Skeletal muscle satellite cell (primary cell): ENCODE measurements around the gene HSPA12A.

Experiments
- H3K27me3 ChIP-seq: 2 replicates; pipeline ENCODE4 v1.7.0; 2013; ENCODE audit warnings: low read length; ENCODE audit not compliant: control insufficient read depth, insufficient read depth
- H3K36me3 ChIP-seq: 2 replicates; pipeline ENCODE4 v1.7.0; 2013; ENCODE audit warnings: mild to moderate bottlenecking, control low read depth, low read length; ENCODE audit not compliant: insufficient read depth
- H3K4me1 ChIP-seq: 2 replicates; pipeline ENCODE4 v1.7.0; 2013; ENCODE audit warnings: low read length; ENCODE audit not compliant: control insufficient read depth, insufficient read depth
- H3K4me2 ChIP-seq: 2 replicates; pipeline ENCODE4 v1.7.0; 2013; ENCODE audit warnings: mild to moderate bottlenecking, low read length
- H3K4me3 ChIP-seq: 2 replicates; pipeline ENCODE4 v1.7.0; 2013; ENCODE audit warnings: low read length
- H3K9ac ChIP-seq: 2 replicates; pipeline ENCODE4 v1.7.0; 2013; ENCODE audit warnings: mild to moderate bottlenecking, low read depth, low read length, moderate library complexity
- H3K9me3 ChIP-seq: replicated peaks from 2 replicates; pipeline ENCODE4 v1.7.0; 2013; ENCODE audit warnings: mild to moderate bottlenecking, control low read depth, low read length

The HSPA12A gene

DNA sequence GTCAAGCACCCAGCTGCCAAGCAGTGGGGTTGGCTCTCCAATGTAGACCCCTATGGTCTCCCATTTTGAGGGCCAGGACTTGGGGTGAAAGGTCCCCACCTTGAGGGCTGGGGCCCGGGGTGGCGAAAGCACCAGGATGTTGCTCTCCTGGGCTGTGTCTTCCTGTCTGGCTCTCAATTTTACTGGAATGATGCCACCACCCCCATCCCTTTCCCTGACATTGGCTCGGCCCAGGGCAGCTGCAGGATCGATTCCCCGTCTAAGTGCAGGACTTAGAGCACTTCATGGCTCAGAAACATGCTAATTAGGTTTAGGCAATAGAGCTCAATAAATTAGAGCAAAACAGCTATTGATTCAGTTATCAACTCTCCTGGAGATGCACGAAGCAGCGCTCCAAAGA lies 27.0 kb upstream of the HSPA12A start:
- Histone ChIP-seq H3K9ac (no peak overlapping the region), H3K4me3 (no peak overlapping the region), H3K4me2 (no peak overlapping the region), H3K36me3 (no peaks in the 10 kb centered on the region), H3K27me3 (peaks cover 4% of the 10 kb centered on the region), H3K9me3 (no peaks in the 10 kb centered on the region), H3K4me1 (peaks cover 11% of the 10 kb centered on the region)

DNA sequence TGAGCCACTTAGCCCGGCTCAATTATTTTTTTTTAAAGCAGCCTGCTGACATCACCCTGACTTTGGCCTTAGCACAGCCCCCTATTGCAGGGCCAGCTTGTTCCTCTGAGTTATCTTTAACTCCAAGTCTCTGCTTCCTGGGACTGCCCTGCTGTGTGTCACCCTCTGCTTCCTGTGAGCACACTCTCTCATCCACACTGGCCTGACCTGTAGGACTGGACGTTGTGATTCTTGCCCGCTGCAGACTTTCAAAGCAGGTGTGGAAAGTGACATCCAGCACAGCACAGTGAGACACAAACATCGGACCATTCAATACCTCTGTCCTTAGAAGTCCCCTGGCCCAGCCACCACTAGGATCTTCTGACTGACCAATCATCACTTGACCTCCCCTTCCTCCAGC lies 26.4 kb upstream of the HSPA12A start:
- Histone ChIP-seq H3K4me3 (no peak overlapping the region), H3K4me1 (peaks cover 11% of the 10 kb centered on the region), H3K36me3 (no peaks in the 10 kb centered on the region), H3K9ac (no peak overlapping the region), H3K9me3 (no peaks in the 10 kb centered on the region), H3K27me3 (peaks cover 4% of the 10 kb centered on the region), H3K4me2 (no peak overlapping the region)

DNA sequence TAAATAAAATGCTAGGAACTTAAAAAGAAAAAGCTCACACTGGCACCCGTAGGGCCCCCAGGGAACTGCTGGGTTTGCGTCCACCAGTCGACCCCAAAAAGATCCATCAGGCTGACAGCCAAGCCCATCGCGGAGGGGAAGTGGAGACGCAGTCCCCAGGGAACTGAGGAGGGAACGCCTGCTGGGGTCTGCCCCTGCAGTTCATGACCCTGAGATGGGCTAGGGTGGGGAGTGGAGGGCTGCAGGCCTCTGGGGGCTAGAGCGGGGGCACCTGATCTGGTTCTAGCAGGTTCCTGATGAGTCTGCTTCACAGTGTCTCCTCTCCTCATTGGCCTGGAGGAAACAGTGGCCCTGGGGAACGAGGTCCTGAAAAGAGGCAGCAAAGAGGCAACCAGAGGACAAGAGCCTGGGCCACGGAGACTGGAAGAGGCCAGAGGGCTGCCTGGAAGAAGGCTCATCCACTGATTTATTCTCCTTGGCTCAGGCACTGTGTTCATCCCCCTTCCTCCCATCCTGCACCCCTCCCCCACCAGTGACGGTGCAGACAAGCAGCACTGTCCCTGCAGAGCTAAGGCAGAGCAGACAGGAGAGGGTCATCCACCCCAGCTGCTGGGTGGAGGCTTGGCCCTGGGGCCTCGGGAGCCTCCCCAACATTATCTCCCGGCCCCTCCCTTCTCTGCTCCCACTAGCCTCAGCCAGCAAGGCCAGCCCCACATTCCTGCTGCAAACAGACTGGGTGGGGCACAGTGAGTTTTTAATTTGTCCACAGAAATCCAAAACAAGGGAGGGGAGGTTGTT lies 24.7 kb upstream of the HSPA12A start:
- H3K4me2 ChIP-seq: no peak overlapping the region
- H3K36me3 ChIP-seq: no peaks in the 10 kb centered on the region
- H3K4me3 ChIP-seq: no peak overlapping the region
- H3K4me1 ChIP-seq: peaks cover 11% of the 10 kb centered on the region
- no peak overlapping the region for H3K9ac ChIP-seq
- no peaks in the 10 kb centered on the region for H3K9me3 ChIP-seq
- H3K27me3 ChIP-seq: peaks cover 4% of the 10 kb centered on the region

DNA sequence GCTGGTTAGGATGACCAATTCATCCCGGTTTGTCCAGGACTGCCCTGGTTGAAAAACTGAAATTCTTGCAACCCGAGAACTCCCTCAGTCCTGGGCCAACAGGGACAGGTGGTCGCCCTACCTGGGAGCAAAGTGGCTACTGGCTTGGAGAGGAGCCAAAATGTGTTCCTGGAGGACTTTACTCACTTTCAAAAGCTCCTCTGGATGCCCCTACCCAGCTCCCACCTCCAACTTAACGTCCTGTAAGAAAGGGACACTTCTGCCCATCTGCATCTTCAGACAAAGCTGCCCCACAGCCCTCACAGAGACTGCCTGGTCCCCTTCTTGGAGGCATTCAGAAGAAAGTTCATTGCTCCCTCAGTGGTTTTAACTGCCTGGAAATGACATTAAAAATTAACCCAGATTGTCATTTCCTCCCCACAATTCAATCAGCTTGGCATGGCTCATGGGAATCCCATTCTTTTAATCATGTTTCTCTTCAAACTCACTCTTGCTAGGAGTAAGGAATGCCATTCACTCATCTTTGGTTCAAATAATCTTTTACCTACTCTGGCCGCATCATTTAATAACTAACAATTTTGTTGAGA lies 24.0 kb upstream of the HSPA12A start:
- H3K27me3 ChIP-seq: peaks cover 4% of the 10 kb centered on the region
- no peaks in the 10 kb centered on the region for H3K9me3 ChIP-seq
- no peak overlapping the region for H3K9ac ChIP-seq
- H3K4me1 ChIP-seq: peaks cover 5% of the 10 kb centered on the region
- H3K4me2 ChIP-seq: no peak overlapping the region
- H3K36me3 ChIP-seq: no peaks in the 10 kb centered on the region
- no peak overlapping the region for H3K4me3 ChIP-seq

DNA sequence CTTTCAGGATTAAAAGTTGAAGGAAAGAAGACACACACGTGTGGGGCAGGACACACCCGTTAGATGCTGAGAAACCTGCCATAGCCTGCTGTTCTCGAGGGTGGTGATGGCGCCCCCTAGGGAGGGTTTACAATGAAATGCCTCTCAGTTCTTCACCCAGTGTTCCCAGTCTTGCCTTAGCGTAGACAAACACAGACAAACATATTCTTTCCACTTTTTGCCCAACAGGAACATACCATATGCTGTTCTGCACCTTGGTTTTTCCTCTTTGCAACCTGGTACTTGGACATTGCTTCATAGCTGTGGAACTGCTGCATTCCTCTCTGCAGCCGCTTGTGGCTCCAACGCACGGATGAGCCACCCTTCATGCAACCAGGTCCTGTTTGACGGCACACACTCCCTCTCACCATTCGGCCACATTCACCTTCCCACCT lies 23.3 kb upstream of the HSPA12A start:
- Histone ChIP-seq H3K4me3 (no peak overlapping the region), H3K9me3 (no peaks in the 10 kb centered on the region), H3K4me1 (no peaks in the 10 kb centered on the region), H3K4me2 (no peak overlapping the region), H3K27me3 (peaks cover 4% of the 10 kb centered on the region), H3K36me3 (no peaks in the 10 kb centered on the region), H3K9ac (no peak overlapping the region)

DNA sequence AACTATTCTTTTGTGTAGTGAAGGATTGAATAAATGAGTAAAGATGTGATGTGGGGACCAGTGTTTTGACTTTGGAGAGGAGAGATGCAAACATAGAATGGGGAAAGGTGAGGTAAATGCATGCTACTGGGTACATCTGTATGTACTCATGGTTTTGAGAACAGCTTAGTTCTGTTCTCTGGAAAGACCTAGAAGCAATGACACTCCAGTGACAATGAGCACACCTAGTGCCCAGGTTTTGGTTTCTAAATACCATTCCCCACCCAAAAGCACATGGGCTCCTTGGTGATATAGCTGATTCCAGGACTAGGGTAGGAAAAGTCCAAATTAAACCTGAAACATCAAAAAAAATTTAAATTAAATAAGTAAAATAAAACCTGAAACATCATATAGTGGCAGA lies 22.6 kb upstream of the HSPA12A start:
- Histone ChIP-seq H3K4me3 (no peak overlapping the region), H3K4me2 (no peak overlapping the region), H3K9me3 (no peaks in the 10 kb centered on the region), H3K27me3 (peaks cover 4% of the 10 kb centered on the region), H3K4me1 (no peaks in the 10 kb centered on the region), H3K36me3 (no peaks in the 10 kb centered on the region), H3K9ac (no peak overlapping the region)

DNA sequence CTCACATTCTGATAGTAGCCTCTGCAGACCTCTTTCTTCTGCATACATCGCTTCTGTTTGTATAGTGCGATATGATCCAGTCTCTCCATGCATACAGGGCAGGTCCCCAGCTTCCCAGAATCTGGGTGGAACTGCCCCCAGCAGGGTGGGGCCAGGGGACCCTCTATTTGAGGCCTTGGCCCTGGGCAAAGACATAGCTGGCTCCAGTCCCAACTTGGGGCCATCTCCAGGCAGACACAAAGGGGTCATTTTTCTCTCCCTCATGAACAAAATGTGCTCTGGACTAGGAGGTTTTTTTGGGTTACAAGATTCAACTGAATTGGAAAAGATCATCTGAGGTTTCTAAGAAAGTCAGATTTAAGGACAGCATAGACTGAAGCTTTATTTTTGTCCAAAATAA lies 21.1 kb upstream of the HSPA12A start:
- Histone ChIP-seq H3K4me1 (no peaks in the 10 kb centered on the region), H3K4me3 (no peak overlapping the region), H3K27me3 (peaks cover 4% of the 10 kb centered on the region), H3K9ac (no peak overlapping the region), H3K36me3 (no peaks in the 10 kb centered on the region), H3K9me3 (no peaks in the 10 kb centered on the region), H3K4me2 (no peak overlapping the region)

DNA sequence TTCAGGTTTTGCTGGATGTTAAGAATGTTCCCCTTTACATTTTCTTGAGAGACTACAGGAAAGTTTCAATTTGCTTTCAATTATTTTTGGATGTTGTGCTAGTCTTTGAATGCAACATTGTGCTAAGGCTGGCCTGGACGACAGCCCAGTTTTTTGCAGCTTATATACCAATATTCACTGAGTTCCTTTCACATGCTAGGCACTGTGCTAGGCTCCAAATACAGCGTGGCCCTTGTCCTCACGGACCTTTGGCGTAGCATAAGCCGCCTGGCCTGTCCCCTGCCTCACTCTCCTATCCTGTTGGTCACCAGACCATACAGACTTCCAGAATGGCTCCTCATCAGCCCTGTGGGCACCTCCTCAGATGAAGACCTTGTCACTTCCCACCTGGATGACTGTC lies 19.5 kb upstream of the HSPA12A start:
- Histone ChIP-seq H3K9me3 (no peaks in the 10 kb centered on the region), H3K36me3 (no peaks in the 10 kb centered on the region), H3K4me1 (no peaks in the 10 kb centered on the region), H3K9ac (no peak overlapping the region), H3K4me3 (no peak overlapping the region), H3K27me3 (peaks cover 4% of the 10 kb centered on the region), H3K4me2 (no peak overlapping the region)

DNA sequence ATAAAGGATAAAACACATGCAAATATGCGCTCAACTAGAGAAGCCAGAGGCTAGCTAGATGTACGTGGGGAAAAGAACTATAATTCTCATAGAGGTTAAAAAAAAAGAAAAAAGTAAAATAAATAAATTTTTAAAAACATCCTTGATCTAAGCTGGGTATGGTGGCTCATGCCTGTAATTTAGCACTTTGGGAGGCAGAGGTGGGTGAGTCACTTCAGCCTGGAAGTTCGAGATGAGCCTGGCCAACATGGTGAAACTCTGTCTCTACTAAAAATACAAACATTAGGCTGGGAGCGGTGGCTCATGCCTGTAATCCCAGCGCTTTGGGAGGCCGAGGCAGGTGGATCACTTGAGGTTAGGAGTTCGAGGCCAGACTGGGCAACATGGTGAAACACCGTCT lies 18.6 kb upstream of the HSPA12A start:
- Histone ChIP-seq H3K4me2 (no peak overlapping the region), H3K9ac (no peak overlapping the region), H3K36me3 (no peaks in the 10 kb centered on the region), H3K27me3 (peaks cover 4% of the 10 kb centered on the region), H3K9me3 (no peaks in the 10 kb centered on the region), H3K4me3 (no peak overlapping the region), H3K4me1 (peaks cover 5% of the 10 kb centered on the region)

DNA sequence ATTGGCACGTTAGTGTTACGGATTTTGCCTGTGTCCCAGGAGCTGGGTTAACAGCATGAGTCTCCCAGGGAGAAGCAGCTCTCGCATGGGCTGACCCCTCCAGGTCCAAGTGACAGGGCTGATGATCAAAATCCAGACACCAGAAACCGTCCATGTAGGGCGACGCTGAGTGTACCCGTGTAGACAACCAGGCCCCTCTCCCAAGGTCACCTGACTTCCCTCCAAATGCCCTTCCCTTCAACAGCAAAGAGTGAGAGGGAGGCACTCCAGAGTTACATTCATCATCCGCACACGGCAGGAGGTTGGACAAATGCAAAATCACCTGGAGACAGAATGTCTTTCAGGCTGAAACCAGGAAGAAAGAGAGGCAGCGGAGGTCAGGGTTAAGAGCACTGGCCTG lies 14.9 kb upstream of the HSPA12A start:
- no peak overlapping the region for H3K4me2 ChIP-seq
- no peaks in the 10 kb centered on the region for H3K9me3 ChIP-seq
- H3K27me3 ChIP-seq: no peaks in the 10 kb centered on the region
- no peaks in the 10 kb centered on the region for H3K36me3 ChIP-seq
- peaks cover 8% of the 10 kb centered on the region for H3K4me1 ChIP-seq
- H3K9ac ChIP-seq: no peak overlapping the region
- H3K4me3 ChIP-seq: no peak overlapping the region

DNA sequence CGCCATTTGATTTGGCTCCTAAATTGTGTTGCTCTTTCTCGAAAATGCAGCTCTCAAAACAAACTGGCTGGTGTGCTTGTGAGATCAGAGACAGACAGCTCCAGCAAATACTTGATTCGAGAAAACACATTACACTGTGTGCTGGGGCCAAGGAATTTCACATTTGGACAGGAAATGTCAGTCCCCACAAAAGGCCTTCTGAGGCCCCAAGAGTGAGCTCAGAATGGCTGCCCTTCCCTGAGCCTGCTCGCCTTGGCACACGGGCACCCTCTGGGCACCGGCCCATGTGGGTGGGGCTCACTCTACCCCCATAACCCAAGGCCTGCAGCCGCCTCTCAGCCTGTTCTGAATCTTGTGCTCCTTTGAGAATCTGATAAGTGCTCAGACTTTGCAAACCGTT lies 13.9 kb upstream of the HSPA12A start:
- no peaks in the 10 kb centered on the region for H3K9me3 ChIP-seq
- no peak overlapping the region for H3K4me3 ChIP-seq
- no peak overlapping the region for H3K9ac ChIP-seq
- H3K36me3 ChIP-seq: no peaks in the 10 kb centered on the region
- H3K4me1 ChIP-seq: peaks cover 8% of the 10 kb centered on the region
- H3K4me2 ChIP-seq: no peak overlapping the region
- H3K27me3 ChIP-seq: no peaks in the 10 kb centered on the region

DNA sequence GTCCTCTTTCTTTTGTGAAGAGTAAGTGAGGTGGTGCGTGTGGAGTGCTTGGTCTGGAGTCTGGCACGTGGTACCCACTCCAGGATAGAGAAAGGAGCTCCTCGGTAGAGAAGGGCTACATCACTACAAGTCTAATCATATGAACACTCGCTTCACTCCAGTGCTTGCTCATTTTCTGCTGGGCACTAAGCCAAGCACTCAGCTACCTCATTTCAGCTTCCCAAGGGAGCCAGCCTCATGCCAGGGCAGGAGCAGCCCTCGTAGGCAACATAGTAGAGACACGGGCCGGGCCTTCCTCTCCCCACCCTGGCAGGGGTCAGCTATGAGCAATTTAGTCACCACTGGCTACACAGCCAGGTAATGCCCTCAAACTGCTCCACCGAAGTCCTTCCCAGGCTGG lies 11.4 kb upstream of the HSPA12A start:
- Histone ChIP-seq H3K36me3 (no peaks in the 10 kb centered on the region), H3K4me2 (no peak overlapping the region), H3K9ac (no peak overlapping the region), H3K9me3 (no peaks in the 10 kb centered on the region), H3K4me3 (no peak overlapping the region), H3K27me3 (no peaks in the 10 kb centered on the region), H3K4me1 (peaks cover 8% of the 10 kb centered on the region)
